GM21526 (cell line): ENCODE results near the gene NSUN6.

ENCODE experiments used
- ATAC-seq: cut with Tn5 transposase; IDR thresholded peaks from one replicate; pipeline ENCODE4 v1.9.1; 2021; ENCODE audit warnings: moderate library complexity; ENCODE audit not compliant: unreplicated experiment, low FRiP score

Gene NSUN6

GRCh38 chr10:18508587-18508986, 142.8 kb downstream of the NSUN6 start:
- ATAC-seq = no peak

- ATAC-seq = no peak
These were observed 145.8 kb downstream of the NSUN6 start for GRCh38 chr10:18505456-18506118.

- ATAC-seq = no peak
These were observed 147.2 kb downstream of the NSUN6 start for GRCh38 chr10:18504161-18504560.

GRCh38 chr10:18501629-18502028, 149.8 kb downstream of the NSUN6 start:
- ATAC-seq = no peak

GRCh38 chr10:18501198-18501597, 150.2 kb downstream of the NSUN6 start:
- ATAC-seq = peak; percentile 96

GRCh38 chr10:18500576-18500975, 150.8 kb downstream of the NSUN6 start:
- no peak for ATAC-seq

- no peak for ATAC-seq
These were observed 152.4 kb downstream of the NSUN6 start for GRCh38 chr10:18498998-18499397.

GRCh38 chr10:18497806-18498369, 153.5 kb downstream of the NSUN6 start:
- ATAC-seq = no peak
